KBM-7 (cell line): ENCODE results near the gene METTL9.
A peak's percentile ranks its signal among the peaks of the same experiment; 100 is the strongest.
"Not testable (repeated sequence)": the region's sequence is repeated elsewhere in the genome, so short reads cannot be mapped to it uniquely, and the experiment has no call there.

Source experiments
- DNase-seq: peaks from one replicate; pipeline ENCODE4 v3.0.0-alpha.2; 2015
- in situ Hi-C: fragments of 300-500 bp; cut with MboI; formaldehyde crosslinking; loops from 2 replicates; pipeline ENCODE4 v1.14.3; 2020; ENCODE audit warnings: low sequenced_read_pairs, low pct_unique_long_range_greater_than_20kb, mixed read lengths

Gene METTL9

GRCh38 chr16:21600031-21600773 is 825 bp downstream of the METTL9 start:
- DNase-seq, result peak; percentile 49
- in situ Hi-C loops, result no loop called here

GRCh38 chr16:21602785-21603184 is 3.4 kb downstream of the METTL9 start:
- DNase-seq, result no peak
- in situ Hi-C loops, result no loop called here

- no peak for DNase-seq
- in situ Hi-C loops, result no loop called here
Measured at GRCh38 chr16:21603928-21604327, 4.6 kb downstream of the METTL9 start.

GRCh38 chr16:21605848-21606247 is 6.5 kb downstream of the METTL9 start:
- in situ Hi-C loops, result not testable (repeated sequence)

GRCh38 chr16:21608639-21609328 is 9.4 kb downstream of the METTL9 start:
- in situ Hi-C loops, result no loop called here
- DNase-seq, result peak; percentile 87

More at GRCh38 chr16:21605848-21606247, 6.5 kb downstream of the METTL9 start:
- DNase-seq, result not testable (repeated sequence)

GRCh38 chr16:21610006-21610544 is 10.7 kb downstream of the METTL9 start:
- DNase-seq, result no peak
- in situ Hi-C loops, result no loop called here

GRCh38 chr16:21610766-21611165 is 11.4 kb downstream of the METTL9 start:
- in situ Hi-C loops, result no loop called here
- no peak for DNase-seq

- DNase-seq, result no peak
- in situ Hi-C loops, result no loop called here
Measured at GRCh38 chr16:21611198-21611555, 11.8 kb downstream of the METTL9 start.

- in situ Hi-C loops, result no loop called here
- peak; percentile 24 for DNase-seq
Measured at GRCh38 chr16:21611556-21612384, 12.4 kb downstream of the METTL9 start.

- in situ Hi-C loops, result no loop called here
- no peak for DNase-seq
Measured at GRCh38 chr16:21613361-21613760, 14.0 kb downstream of the METTL9 start.

GRCh38 chr16:21613781-21614180 is 14.4 kb downstream of the METTL9 start:
- in situ Hi-C loops, result no loop called here
- DNase-seq, result no peak

GRCh38 chr16:21614896-21615295 is 15.5 kb downstream of the METTL9 start:
- in situ Hi-C loops, result no loop called here
- DNase-seq, result no peak

- in situ Hi-C loops, result no loop called here
Measured at GRCh38 chr16:21617607-21618006, 18.2 kb downstream of the METTL9 start.

GRCh38 chr16:21618281-21618680 is 18.9 kb downstream of the METTL9 start:
- in situ Hi-C loops, result no loop called here

More at GRCh38 chr16:21617607-21618006, 18.2 kb downstream of the METTL9 start:
- no peak for DNase-seq

GRCh38 chr16:21619765-21620425 is 20.5 kb downstream of the METTL9 start:
- DNase-seq, result no peak
- in situ Hi-C loops, result no loop called here

More at GRCh38 chr16:21618281-21618680, 18.9 kb downstream of the METTL9 start:
- no peak for DNase-seq

GRCh38 chr16:21620592-21620991 is 21.2 kb downstream of the METTL9 start:
- DNase-seq, result no peak
- in situ Hi-C loops, result no loop called here

- no peak for DNase-seq
- in situ Hi-C loops, result no loop called here
Measured at GRCh38 chr16:21622545-21622944, 23.2 kb downstream of the METTL9 start.

- in situ Hi-C loops, result no loop called here
- DNase-seq, result no peak
Measured at GRCh38 chr16:21625026-21625425, 25.6 kb downstream of the METTL9 start.

- in situ Hi-C loops, result no loop called here
- peak; percentile 77 for DNase-seq
Measured at GRCh38 chr16:21626659-21627277, 27.4 kb downstream of the METTL9 start.
